Stimulated activated CD4-positive, alpha-beta T cell treated with anti-CD3 and anti-CD28 coated beads, Interleukin-4, amount 100 ng/mL, for 24 hours (primary cell): Measurements from ENCODE around the gene DHODH.
"Not testable (repeated sequence)": the region's sequence is repeated elsewhere in the genome, so short reads cannot be mapped to it uniquely, and the experiment has no call there.

Experiments
- DNase-seq: peaks from one replicate; pipeline ENCODE4 v3.0.0-alpha.2; 2020

The DHODH gene

DNA sequence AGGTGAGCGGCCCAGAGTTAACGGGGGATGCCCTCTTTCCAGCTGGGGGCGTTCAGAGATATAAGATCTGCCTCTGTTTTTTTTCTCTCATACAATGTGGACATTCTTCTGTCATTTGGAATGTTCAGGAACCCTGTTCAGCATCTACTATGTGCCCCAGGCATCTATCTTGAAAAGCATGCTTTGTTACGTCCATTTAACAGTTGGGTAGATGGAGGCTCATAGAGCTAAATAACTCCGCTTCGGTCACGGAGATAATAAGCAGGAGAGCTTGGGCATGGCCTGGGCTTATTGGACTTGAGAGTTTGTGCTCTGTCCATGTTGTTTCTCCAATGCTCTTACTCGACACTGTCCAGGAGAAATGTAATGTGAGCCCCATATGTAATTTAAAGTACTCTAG, 6.1 kb downstream of the DHODH start:
- no peak for DNase-seq

GRCh38 chr16:72015124-72015523, 6.6 kb downstream of the DHODH start:
- no peak for DNase-seq

GRCh38 chr16:72018470-72018869, 9.9 kb downstream of the DHODH start:
- DNase-seq, result no peak

DNA sequence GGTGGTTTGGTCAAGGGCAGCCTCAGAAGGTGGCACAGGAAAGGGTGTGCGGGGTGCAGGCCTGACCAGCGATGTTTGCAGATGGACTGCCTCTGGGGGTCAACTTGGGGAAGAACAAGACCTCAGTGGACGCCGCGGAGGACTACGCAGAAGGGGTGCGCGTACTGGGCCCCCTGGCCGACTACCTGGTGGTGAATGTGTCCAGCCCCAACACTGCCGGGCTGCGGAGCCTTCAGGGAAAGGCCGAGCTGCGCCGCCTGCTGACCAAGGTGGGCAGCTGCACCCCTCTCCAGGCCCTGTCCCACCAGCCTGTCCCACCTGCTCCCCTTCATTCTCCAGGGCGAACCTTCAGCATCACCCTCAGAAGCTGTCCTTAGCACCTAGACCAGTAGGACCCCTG, 12.5 kb downstream of the DHODH start:
- no peak for DNase-seq

DNA sequence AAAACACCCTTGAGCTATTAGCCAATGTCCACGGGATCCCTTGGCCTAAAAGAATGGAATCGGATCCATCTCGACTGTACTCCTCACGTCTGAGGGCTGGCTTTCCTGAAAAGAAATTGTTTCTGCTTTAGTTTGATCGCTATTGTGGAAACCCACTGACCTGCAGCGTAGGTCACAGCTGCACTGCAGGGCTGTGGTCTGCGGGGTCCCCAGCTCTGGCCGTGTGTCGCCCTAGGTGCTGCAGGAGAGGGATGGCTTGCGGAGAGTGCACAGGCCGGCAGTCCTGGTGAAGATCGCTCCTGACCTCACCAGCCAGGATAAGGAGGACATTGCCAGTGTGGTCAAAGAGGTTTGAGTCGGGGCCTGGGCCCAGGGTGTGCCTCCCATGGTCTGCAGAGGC, 13.6 kb downstream of the DHODH start:
- no peak for DNase-seq

- no peak for DNase-seq
Measured at GRCh38 chr16:72023962-72024361, 15.4 kb downstream of the DHODH start.

DNA sequence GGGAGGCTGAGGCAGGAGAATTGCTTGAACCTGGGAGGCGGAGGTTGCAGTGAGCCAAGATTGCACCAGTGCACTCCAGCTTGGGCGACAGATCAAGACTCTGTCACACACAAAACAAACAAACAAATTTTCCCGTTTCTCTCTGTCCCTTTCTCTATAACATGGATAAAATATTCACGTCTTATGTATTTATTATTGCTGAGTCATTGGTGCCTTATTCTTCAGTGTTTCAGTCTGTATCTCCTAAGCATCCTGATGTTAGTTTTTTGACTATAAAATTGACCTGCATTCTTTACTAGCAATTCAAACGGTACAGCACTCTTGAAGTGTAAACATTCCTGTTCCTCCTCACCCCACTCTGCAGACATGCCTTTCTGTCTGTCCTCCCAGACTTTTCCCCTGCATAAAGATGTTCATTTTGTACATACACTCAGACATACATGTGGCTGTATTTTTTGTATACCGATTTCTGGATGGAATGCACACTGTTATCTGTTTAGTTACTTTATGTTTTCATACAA, 16.4 kb downstream of the DHODH start:
- DNase-seq, result no peak

- no peak for DNase-seq
Measured at GRCh38 chr16:72025404-72026114, 17.0 kb downstream of the DHODH start.

DNA sequence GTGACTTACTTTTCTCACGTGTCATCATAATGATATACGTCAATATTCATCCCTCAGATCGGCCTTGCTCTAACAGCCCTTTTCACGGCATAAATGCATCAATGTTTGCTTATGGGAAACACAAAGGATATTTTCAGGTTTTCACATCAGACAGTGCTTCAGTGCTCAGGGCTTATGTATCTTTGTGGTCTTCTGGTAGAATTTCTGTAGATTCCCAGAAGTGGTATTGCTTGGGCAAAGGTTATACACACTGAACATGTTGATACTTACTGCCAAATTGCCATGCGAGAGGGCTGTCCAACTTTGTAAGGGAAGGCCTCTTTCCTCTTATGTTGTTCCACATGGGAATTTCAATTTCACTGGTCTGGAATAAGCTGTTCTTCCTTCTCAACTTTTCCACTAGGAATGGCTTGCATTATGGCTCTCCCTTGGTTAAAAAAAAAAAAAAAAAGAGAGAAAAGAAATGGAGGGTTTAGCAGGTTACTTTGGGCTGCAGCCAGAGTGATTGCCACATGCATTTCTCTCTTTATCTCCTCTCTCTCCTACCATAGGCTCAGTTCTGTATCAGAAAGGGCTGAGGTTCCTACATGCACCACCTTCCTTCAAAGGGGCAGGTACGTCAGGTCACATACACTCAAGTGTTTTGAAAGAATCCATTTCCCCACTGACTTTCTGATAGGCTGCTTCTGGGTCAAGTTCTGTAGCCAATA, 19.3 kb downstream of the DHODH start:
- DNase-seq, result no peak

DNA sequence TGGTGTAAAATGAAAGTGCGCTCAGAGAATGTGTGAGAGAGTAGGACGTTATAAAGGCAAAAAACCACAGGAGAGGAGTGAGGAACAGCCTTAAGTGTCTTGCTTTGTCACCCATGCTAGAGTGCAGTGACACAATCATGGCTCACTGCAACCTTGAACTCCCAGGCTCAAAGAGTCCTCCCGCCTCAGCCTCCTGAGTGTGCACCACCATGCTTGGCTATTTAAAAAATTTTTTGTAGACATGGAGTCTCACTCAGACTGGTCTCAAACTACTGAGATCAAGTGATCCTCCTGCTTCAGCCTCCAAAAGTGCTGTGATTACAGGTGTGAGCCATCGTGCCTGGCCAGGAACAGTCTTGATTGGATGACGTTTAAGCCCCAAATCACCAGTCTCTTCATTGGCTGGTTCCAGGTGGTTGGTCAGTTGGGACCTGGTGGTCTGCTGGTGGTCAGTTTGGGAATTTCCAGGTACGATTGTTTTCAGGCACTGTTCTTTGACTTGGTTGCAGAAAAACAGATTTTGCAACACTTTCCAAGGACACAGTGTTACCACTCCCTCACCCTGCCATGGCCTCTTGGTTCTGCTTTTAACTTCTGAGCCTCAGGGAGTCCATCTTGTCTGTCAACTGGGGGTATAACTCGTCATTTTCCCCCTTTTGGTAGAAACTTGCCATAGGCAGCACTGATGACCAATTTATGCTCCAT, 21.2 kb downstream of the DHODH start:
- DNase-seq, result no peak

DNA sequence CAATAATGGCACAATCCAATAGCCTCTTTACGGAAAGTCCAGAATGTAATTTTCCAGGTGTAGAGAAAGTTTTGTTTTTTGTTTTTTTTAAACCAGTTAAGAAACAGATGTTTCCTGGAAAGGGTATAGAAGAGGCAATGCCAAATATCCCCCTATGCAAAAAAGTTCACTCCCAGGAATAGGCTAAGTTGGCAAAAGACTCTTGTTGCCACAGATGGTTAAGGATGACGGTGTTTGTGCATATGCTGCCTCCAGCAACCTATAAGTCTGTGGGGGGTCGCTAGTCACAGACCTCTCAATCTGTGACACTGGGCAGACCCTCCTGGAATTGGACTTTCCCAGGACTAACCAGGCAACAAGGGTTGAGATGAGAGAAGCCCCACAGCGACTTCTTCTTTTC, 24.9 kb downstream of the DHODH start:
- no peak for DNase-seq

DNA sequence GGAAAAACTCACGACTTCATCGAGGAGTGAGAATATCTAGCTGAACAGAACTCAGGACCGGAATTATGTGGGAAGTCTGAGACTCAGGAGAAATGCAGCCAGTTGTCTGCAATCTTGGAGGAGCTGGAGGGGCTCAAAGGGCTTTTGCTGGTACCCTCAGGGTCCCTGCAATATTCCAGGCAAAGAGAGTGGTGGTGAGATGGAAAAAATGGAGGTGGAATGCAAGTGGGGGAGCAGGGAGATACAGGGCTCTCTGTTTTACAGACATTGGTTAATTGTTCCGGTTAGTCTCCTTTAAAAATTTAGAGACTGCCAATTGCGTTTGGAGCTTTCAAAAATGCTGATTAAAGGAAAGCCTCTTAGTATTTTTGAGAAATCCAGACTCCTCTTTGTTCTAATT, 27.6 kb downstream of the DHODH start:
- no peak for DNase-seq

GRCh38 chr16:72042157-72042660, 33.7 kb downstream of the DHODH start:
- no peak for DNase-seq

DNA sequence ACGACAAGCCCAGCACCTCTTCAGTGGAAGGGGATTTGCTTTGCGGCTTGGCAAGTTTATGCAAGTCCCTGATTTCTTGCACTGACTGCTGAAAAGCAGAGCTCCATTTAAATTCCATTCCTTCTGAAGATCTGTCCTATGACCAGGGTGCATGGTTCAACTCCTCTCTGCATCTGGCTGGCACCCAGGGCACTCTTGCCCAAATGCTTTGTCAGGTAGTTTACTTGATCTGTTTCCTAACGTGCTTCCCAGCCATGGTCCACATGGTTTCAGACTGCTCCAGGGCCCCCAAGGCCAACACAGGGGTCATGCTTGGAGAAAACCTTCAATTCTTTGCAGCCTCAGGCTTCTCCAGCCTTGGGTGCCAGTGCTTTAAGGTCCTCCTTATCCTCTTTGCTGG, 34.5 kb downstream of the DHODH start:
- DNase-seq, result no peak

DNA sequence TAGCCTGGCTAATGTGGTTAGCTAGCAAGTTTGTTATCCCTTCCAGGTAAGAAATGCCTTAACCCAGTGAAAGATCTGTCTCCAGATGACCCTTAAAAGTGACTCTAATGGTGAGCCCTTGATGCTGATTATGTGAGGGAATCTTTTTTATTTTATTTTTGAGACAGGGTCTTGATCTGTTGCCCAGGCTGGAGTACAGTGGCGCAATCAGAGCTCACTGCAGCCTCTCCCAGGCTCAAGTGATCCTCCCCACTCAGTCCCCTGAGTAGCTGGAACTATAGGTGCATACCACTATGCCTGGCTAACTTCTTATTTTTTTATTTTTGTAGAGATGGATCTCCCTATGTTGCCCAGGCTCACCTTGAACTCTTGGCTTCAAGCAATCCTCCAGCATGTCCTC, 35.0 kb downstream of the DHODH start:
- no peak for DNase-seq

DNA sequence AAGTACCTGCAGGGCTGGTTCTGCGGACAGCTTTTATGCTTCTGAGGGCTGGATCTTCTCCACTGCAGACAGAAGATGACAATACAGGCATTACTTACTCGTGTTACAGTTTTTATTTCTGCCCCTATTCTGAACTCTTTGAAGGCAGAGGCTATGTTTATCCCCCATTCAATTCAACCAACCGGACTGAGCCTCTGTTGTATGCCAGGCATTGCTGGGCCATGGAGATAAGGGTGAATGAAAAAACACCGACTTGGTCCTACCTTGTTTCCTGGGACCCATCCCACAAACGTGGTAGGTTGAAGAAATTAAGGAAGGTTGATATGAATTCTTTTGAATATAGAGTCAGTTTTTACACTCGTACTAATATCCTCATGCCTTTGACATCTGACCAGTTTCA, 35.8 kb downstream of the DHODH start:
- no peak for DNase-seq

DNA sequence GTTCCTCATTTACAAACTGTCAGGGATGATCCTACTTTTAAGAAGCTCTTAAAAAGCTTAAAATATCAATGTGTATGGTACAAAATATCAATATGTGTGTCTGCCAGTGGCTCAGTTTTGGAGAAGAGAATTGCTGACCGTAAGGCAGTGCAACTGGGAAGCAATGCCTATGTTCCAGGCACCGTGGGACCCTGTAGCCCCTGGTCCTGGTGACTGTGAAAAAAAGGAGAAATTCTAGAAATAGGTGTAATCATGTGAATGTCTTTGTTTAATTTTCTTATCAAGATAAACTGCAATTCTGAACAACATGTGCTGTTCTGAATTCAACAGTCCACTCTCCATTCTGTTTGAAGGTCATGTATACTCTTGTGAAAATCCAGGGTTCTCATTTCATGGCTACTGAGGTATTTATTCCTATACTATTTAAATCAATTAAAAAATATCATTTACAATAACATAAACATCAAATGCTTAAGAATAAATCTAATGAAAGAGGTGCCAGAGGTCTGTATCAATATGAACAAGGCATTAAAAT, 36.3 kb downstream of the DHODH start:
- DNase-seq, result no peak

GRCh38 chr16:72049110-72049509, 40.6 kb downstream of the DHODH start:
- DNase-seq, result no peak

DNA sequence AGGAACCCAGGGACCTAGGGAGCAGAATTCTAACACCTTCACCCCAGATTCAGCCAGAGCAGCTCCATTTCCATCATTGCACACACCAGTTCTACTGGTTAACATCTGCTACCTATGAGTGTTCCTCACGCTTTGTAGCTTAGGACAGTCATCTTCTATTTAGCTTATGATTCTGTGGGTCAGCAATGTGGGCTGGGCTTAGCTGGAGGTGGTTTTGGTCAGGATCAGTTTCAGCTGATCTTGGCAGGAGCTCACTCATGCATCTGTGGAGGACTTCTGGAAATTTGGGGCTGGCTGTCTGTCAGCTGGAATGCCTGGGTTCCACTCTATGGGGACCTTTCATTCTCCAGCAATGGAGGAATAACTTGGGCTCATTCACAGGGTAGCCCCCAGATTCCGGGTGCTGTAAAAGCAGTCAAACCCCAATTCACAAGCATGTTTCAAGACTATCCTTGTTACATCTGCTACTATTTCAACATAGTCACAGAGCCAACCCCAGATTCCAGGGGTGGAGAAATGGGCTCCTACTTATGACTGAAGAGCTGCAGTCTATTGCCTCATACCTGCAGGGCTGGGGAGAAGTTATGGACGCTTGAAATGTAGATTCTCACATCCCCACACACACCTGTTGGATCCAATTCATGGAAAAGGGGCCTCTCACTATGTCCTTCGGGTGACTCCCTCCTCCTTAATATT, 42.4 kb downstream of the DHODH start:
- no peak for DNase-seq

- no peak for DNase-seq
Measured at GRCh38 chr16:72051818-72052217, 43.3 kb downstream of the DHODH start.

GRCh38 chr16:72054254-72054847, 45.8 kb downstream of the DHODH start, which contains the start of gene HP:
Gene HP, plus strand, starts transcription at chr16:72054505. Its CDS starts 148 bp downstream, at chr16:72054653.
- not testable (repeated sequence) for DNase-seq

DNA sequence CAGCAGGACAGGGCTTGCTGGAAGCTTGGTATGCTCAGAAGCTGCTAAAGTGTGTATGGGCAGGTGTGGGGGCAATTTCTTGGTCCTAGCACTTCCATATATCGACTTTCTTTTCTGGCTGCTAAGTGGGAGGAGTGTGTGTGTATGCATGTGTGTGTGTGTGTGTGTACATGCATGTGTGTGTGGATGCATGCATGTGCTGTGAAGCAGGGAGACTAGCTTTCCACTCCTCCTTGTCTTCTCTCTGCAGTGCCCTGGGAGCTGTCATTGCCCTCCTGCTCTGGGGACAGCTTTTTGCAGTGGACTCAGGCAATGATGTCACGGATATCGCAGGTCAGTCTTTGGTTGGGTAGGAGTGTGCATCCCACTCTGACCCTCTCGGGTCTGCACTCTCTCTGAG, 47.4 kb downstream of the DHODH start:
- DNase-seq, result no peak
